GM18951 (cell line): ENCODE results near the gene CDC42EP5.

Experiments
- POLR2A ChIP-seq: IDR thresholded peaks from 4 replicates; pipeline ENCODE4 v1.6.1; 2011; ENCODE audit warnings: mild to moderate bottlenecking; ENCODE audit not compliant: insufficient read length, insufficient read depth; ENCODE audit errors: extremely low read depth
- in situ Hi-C: fragments of 300-500 bp; cut with MboI; formaldehyde crosslinking; loops from one replicate; pipeline ENCODE4 v1.12.0; 2022; ENCODE audit warnings: low sequenced_read_pairs, mixed read lengths, inconsistent platforms; ENCODE audit not compliant: unreplicated experiment

Gene CDC42EP5

GRCh38 chr19:54502518-54503048 lies 29.5 kb upstream of the CDC42EP5 start, which contains the start of gene LAIR2:
LAIR2 (plus strand) TSS chr19:54502831; CDS start chr19:54502919, 88 bp downstream.
- no peak for TF ChIP-seq POLR2A

GRCh38 chr19:54498451-54498772 lies 25.3 kb upstream of the CDC42EP5 start:
- in situ Hi-C loops, result loop anchor here (5.0 to 25.0 kb wide), 2 partner anchors 126 to 439 kb away; partner anchors contain the start of gene NLRP7

More at GRCh38 chr19:54502518-54503048, 29.5 kb upstream of the CDC42EP5 start, which contains the start of gene LAIR2:
- in situ Hi-C loops, result no loop called here

GRCh38 chr19:54497747-54498450 lies 24.8 kb upstream of the CDC42EP5 start:
- in situ Hi-C loops, result loop anchor here (5.0 to 25.0 kb wide), 2 partner anchors 126 to 439 kb away; partner anchors contain the start of gene NLRP7

- in situ Hi-C loops, result loop anchor here (5.0 to 25.0 kb wide), 2 partner anchors 123 to 442 kb away; partner anchors contain the start of gene NLRP7
These were observed 22.2 kb upstream of the CDC42EP5 start for GRCh38 chr19:54495284-54495683.

GRCh38 chr19:54493967-54494585 lies 21.0 kb upstream of the CDC42EP5 start:
- in situ Hi-C loops, result loop anchor here (25.0 kb wide), 1 partner anchor 443 kb away; the partner anchor contains the start of gene NLRP7
- no peak for TF ChIP-seq POLR2A

GRCh38 chr19:54493056-54493455 lies 20.0 kb upstream of the CDC42EP5 start:
- in situ Hi-C loops, result loop anchor here (25.0 kb wide), 1 partner anchor 444 kb away; the partner anchor contains the start of gene NLRP7

GRCh38 chr19:54492568-54492967 lies 19.5 kb upstream of the CDC42EP5 start:
- in situ Hi-C loops, result loop anchor here (25.0 kb wide), 1 partner anchor 445 kb away; the partner anchor contains the start of gene NLRP7

GRCh38 chr19:54489766-54490165 lies 16.7 kb upstream of the CDC42EP5 start:
- in situ Hi-C loops, result loop anchor here (25.0 kb wide), 1 partner anchor 448 kb away; the partner anchor contains the start of gene NLRP7
- TF ChIP-seq POLR2A, result no peak

More at GRCh38 chr19:54492568-54492967, 19.5 kb upstream of the CDC42EP5 start:
- no peak for TF ChIP-seq POLR2A

- in situ Hi-C loops, result loop anchor here (25.0 kb wide), 1 partner anchor 448 kb away; the partner anchor contains the start of gene NLRP7
- TF ChIP-seq POLR2A, result no peak
These were observed 16.2 kb upstream of the CDC42EP5 start for GRCh38 chr19:54489341-54489740.

GRCh38 chr19:54485851-54486250 lies 12.8 kb upstream of the CDC42EP5 start:
- in situ Hi-C loops, result loop anchor here (25.0 kb wide), 1 partner anchor 451 kb away; the partner anchor contains the start of gene NLRP7
- TF ChIP-seq POLR2A, result no peak

- in situ Hi-C loops, result loop anchor here (25.0 kb wide), 1 partner anchor 453 kb away; the partner anchor contains the start of gene NLRP7
These were observed 11.4 kb upstream of the CDC42EP5 start for GRCh38 chr19:54484451-54484850.

GRCh38 chr19:54482889-54483288 lies 9.8 kb upstream of the CDC42EP5 start:
- in situ Hi-C loops, result loop anchor here (25.0 kb wide), 1 partner anchor 454 kb away; the partner anchor contains the start of gene NLRP7
- no peak for TF ChIP-seq POLR2A

More at GRCh38 chr19:54484451-54484850, 11.4 kb upstream of the CDC42EP5 start:
- TF ChIP-seq POLR2A, result no peak

- no peak for TF ChIP-seq POLR2A
- in situ Hi-C loops, result loop anchor here (25.0 kb wide), 1 partner anchor 456 kb away; the partner anchor contains the start of gene NLRP7
These were observed 8.3 kb upstream of the CDC42EP5 start for GRCh38 chr19:54481326-54481930.
